GM18526 (cell line): ENCODE measurements around the gene GPN2.

Experiments used
- POLR2A ChIP-seq: IDR thresholded peaks from 3 replicates; pipeline ENCODE4 v1.6.1; 2011; ENCODE audit not compliant: insufficient read length; ENCODE audit errors: extremely low read depth

The GPN2 gene

DNA sequence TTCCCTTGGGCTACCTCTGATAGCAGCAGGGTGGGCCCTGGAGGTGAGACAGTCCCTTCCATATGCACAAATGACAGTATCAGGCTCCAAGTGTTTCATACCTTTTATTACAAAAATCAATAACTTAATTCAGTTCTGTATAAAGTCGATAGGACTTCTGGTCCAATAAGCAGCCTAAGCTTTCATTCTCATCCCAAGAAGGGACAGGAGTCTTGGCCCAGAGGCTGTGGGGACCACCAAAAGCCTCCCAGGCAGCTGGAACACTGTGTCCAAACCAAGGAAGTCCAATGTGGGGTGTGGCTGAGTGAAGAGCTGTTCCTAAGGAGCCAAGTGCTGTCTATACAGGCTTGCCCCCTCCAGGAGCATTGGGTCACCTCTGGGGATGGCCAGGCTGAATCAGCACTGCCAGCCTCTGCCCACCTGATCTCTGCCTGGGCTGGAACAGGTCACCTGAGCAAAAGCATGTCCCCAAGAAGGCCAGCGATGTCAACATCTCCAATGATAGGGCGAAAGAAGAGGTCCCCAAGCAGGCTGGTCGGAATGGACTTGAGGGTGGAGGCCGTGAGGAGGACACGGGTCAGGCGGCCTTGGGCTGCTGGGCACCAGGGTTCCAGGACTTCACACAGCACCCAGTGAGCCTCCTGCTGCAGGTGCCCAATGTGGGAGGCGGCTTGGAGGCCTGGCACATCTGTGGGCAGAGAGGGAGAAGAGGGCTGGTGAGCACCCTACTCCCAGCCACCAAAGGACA lies 21.5 kb upstream of the GPN2 start:
- TF ChIP-seq POLR2A = no peak

DNA sequence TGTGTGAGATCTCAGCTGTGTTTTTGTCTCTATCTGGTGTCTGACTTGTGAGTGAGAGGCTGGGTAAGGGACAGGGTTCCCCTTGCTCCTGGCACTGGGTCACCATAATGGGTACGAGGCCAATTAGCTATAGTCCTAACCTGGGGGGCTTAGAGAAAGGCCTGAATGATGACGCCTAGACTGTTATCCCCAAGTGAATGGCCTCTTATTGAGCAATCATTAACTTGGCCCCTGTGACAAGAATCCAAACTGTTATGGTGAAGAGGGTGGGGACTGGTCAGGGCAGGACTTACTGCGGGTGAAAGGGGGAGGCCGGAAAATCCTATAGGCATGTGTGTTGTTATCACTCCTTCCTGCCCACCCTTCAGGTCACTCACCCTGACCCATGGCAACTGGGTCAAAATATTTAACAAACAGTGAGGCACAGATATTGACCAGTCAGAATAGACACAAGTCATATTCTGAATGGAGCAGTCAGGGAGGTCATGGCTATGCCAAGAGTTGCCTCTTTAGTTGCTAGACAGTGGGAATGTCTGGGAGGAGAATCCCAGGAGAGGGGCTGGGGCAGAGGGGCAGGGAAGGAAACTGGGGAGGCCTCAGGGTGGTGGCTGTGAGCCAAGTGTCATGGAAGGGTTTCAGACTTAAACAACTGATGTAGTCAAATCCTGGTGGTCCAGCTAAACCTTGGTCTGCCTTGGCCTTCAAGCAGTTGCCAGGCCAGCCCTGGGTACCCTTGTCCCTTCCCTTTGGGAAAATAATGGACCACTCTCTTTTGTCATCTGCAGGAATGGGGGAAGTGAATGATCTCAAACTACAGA lies 20.5 kb upstream of the GPN2 start:
- no peak for TF ChIP-seq POLR2A

DNA sequence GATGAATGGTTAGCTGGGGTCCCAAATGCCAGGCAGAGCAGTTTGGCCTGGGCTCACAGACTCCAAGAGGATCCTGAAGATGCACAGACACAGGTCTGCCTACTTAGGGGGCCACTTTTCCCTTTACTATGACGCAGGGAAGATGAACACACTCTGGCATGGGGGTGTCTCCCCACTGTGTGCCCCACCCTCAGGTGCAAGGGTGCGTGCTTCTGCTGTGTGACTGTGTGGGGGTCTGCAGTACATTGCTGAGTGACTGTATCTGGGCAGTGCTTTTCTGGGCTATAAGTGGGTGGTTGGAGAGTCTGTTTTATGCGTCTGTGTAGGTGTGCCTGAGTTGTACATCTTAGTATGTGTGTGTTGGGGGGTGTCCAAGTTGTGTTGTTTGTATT lies 19.9 kb upstream of the GPN2 start:
- no peak for TF ChIP-seq POLR2A

DNA sequence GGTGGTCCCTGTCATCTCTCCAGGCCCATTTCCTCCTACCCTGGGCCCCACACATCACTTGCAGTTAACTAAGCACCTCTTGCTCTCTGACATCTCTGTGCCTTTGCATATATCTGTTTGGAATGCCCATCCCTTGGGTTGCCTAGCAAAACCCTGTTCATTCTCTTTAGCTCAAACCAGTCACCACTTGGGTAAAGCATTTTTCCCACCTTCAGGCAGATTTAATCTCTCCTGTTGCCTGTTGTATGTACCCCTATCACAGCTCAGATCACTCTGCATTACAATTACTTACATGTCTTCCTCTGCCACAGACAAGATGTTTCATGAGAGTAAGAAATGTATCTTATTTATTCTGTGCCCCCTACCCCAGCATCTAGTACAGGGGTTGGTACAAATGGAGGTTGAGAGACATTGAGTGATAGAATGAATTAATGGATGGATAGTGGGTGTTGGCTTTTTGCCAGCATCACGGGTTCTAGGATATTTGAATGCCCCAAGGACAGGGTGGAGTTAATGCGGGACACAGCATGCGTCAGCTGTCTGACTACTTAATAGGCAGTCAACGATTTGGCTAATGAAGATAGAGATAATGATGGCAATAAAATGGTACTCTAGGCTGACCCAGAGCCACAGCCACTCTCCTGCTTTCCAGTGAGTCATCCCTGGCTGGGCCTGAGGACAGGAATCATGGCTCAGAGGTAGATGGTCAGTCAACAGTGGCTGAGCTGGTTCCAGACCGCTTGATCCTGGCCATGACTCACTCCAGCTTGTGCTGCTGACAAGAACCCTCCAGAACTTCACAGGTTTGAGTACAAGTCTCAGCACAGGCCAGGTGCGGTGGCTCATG lies 17.2 kb upstream of the GPN2 start:
- no peak for TF ChIP-seq POLR2A

DNA sequence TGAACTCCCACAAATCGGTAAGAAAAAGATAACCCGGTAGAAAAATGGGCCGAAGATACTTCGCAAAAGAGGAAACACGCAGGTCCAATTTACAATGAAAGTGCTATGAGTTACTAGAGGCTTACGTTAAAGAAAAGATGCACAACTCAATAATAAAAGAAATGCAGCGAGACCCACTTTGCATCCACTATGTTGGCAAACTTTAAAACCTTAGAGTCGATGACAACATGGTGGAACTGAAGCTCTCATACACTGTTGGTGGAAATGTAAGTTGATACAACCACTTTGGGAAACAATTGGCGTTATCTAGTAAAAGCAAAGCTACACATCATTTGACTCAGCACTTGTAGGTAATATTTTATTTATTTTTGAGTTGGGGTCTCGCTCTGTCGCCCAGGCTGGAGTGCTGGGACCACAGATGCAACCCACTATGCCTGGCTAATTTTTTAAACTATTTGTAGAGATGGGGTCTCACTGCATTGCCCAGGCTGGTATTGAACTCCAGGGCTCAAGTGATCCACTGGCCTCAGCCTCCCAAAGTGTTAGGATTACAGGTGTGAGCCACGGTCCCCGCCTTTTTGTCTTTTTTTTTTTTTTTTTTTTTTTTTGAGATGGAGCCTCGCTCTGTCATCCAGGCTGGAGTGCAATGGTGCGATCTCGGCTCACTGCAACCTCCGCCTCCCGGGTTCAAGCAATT lies 10.9 kb upstream of the GPN2 start:
- no peak for TF ChIP-seq POLR2A

DNA sequence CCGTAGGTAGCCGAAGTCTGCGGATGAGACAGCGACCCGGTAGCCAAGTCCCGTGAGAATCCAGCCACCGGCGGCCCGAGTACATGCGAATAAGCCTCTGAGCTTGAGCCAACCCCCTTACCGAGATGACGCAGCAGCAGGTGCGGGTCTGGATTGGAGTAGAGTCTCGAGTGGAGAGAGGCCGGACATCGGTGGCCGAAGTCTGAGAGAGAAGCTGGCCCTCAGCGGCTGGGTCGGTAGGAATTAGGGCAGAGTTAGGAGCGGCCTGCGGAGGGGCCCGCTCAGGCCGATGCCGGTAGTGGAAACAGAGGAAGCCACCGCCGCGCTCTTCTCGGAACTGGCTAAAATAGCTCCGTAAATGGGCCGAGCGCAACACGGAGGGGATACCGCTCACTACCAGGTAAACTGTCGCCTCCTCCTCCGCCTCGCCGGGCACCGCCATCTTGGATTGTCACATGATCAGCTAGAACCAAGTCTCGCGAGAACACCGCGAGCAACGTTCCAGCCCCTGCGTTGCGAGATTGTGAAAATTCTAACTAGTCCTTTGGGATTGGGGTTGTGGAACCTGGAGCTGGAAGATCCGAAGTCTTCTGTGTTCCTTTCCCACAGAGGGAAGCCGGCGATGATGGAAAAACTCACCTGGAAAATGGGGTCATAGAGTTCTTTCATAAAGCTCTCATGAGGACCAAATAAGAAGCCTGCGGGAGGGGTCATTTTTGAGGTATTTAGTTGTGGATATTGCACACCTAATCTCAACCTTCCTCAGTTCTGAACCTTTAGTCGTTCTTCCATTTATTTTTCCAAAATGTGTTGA lies 10.1 kb upstream of the GPN2 start, which contains the start of gene GPATCH3:
TSS of gene GPATCH3 (minus strand) at position 467 of the 814 bp plus-strand sequence. CDS start at position 442, 25 bp downstream.
- peak; percentile 84 for TF ChIP-seq POLR2A

DNA sequence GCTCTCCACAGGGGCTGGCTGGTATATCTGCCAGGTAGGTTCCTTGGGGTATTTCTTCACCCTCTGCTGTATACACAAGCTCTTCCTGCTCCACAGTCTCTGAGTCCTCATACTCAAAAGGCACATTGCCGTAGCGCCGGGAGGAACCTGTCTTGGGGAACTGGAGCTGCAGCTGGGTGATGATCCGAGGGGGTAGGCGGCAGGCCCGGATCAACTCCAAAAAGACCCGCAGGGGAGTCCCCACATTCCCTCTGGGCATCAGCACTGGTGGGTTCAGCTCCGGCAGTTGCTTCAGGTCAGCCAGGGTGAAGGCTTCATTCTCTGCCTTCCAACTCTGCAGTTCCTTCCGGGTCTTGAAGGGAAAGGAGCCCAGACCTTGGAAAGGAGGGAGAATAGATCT lies 7.3 kb upstream of the GPN2 start:
- no peak for TF ChIP-seq POLR2A

DNA sequence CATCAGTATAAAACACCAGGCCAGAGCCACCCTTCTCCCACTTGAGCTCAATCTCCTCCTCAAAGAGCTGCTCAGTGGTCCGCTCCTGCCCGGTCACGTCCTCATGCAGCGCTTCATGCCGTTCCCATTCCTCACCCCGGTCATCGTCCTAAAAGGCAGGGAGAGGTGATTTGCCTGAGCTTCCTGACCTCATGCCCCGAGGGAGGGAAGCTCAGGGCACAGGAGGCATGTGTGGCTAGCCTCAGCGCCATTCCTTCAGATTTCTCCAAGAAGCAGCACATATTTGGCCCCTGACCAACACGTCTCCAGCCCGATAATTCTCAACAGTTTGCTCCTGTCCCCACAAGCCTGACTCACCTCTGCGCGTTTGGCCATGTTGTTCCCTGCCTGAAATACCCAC lies 4.2 kb upstream of the GPN2 start:
- no peak for TF ChIP-seq POLR2A

DNA sequence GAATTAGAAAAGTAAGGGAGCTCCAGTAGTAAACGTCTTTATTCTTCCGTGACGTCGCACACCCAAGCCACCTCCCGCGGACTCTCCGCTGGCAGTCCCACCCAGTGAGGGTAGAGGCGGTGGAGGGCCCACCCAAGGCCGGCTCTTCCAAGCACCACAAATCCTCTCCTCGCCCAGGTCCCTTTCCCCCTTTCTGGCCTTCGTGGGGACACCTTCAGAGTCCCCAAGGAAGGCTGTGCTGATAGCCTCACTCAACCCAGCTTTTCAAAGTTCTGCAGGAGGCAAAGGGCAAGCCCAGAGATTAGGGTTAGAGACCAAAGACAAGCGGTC lies 349 bp upstream of the GPN2 start:
- no peak for TF ChIP-seq POLR2A

DNA sequence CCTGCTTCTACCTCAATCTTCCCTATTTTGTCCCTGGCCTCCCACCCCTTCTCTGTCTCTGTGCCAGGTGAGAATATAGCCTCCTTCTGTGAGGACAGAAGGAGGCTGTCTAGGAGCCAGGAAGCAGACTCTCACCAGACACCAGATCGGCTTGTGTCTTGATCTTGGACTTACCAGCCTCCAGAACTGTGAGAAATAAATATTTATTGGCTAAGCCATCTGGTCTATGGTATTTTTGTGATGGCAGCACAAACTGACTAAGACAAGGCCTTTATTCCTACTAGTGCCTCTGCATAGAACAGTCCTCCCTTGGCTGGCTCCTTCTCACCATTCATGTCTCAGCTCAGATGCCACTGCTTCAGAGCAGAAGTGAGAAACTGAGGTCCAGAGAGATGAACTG lies 1.9 kb downstream of the GPN2 start:
- TF ChIP-seq POLR2A = no peak

DNA sequence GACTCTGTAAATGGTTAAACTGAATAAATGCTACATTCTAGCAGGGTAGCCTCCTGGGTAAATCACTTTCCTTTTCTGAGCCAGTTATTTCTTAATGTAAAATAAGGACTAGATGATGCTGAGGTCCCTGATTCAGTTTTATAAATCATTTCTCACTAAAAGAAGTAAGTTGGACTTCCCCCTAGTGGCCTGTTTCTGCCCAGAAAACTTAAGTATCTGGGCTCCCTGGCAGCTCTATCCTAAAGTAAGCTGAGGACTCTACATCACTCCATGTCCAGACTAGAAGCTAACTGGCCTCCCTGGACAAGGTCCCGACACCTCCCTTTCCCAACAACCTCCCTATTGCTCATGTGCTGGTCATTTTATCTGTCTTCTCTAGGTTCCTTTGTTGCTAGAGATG lies 3.0 kb downstream of the GPN2 start:
- TF ChIP-seq POLR2A = no peak

DNA sequence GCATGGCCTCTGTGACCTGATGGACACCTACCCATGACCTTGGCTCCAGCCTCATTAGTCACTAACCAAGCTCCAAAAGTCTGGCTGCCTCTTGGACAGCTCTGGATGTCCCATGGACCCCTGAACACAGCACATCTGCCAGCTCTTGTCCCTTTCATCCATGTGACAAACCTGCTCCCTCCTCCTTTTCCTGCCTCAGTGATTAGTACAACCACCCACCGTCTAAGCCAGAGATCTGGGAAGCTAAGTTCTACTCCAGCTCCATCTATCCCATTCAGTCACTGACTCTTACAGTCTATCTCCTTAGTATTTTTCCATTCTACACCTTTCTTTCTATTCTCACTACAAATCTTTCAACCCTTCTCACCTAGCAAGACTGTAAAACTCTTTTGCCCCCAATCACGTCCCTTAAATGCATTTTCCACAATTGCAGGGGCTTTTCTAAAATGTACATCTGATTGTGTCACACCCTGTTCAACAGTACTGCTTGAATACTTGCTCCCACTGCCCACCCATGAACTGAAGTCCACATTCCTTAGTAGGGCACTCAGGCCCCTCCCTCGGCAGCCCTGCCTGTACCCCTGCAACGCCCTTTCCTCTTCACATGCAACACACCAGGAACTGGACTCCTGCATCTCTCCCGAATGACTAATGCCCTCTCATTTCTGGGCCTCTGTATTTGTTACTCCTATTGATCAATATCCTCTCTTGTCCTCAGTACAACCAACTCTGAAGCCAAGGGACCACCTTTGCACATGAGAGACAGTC lies 7.2 kb downstream of the GPN2 start:
- no peak for TF ChIP-seq POLR2A

DNA sequence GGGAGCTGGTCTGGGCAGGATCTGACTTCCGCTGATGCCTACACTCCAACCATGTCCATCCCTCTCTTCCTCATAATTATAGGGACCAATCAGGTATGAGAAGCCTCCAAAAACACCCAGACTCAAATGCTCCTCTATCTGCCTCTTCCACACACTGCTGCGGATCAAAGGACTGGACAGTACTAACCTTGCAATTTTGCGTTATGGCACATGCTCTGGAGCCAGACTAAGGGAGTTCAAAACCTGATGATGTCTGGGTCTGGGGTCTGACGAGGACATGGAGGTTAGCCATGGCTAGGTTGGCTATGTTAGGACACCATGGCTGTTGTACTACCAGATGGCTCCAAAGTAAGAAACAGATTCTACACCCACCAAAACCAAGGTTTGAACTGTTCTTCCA lies 10.3 kb downstream of the GPN2 start:
- no peak for TF ChIP-seq POLR2A

DNA sequence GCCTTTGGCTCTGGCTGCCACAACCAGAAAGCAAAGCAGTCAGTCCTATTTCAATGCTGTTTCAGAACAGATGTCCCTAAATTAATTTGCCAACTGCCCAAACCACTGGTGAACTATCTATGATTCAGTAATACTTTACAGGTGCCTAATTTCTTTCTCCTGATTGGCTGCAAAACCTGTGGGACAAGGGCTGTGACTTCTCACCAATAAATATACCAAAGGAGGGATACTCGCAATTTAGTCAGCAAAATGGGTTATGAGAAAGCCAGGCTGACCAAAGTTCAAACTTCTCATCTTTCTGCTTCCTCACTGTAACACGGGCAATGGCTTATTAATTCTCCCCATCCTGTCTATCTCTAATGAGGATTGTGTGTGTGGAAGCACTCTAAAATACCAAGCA lies 12.8 kb downstream of the GPN2 start:
- TF ChIP-seq POLR2A = no peak
